Measurements from ENCODE around the gene TMEM45B. TPM values are rescaled to one million over a fixed set of nuclear protein-coding genes. Genes with fewer than 3 reads are reported as not detected.

The TMEM45B gene
- total RNA-seq, 2 donors from 2014 or later = not detected

- Histone ChIP-seq H3K27me3 (replicated peaks; ENCODE audit: insufficient read depth) (no peaks in the 10 kb centered on the region), H3K9me3 (no peaks in the 10 kb centered on the region), H3K27ac (no peak overlapping the region), H3K36me3 (no peaks in the 10 kb centered on the region), H3K4me3 (no peak overlapping the region), H3K4me1 (ENCODE audit: control insufficient read depth in 1 of 2, low read depth in 2 of 2) (no peaks in the 10 kb centered on the region)
- DNase-seq (ENCODE audit: low spot score) (no peak), ATAC-seq (ENCODE audit: insufficient number of reproducible peaks, low FRiP score, low read depth) (no peak)
- no peak for TF ChIP-seq CTCF (IDR thresholded peaks at IDR 0.05)
These were observed 36.6 kb downstream of the TMEM45B start for GRCh38 chr11:129852125-129852740.

DNA sequence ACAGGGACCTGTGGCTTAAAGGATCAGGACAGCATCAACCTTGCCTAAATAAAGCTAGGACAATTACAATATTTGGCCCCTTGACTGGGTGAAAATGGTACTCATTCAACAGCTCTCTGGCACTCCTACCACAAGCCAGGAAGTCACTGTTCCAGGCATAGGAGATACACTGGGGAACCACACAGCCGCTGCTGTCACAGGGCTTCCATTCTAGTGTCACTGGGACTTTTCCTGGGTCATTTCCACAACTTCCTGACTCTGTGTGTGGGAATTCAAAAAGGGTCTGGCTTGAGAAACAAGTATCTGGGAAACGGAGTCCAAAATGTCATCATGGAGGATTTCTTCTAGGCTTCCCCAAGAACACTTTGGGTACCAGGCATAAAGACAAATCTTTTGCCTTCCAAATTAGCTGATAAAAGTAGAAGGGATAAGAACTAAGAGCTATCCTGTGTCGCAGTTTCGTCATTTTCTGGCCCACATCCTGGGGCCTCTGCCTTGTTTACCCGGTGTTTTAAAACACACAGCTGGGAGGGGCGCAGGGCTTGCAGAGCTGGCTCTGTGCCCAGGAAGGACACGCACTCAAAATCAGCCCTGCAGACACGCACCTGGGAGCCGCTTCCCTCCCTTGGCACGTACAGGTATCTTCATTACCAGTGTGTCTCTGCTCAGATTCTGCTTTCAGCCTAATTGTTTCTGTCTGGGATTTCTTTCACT is 38.0 kb downstream of the TMEM45B start:
- no peaks in the 10 kb centered on the region for H3K27me3 ChIP-seq (replicated peaks; ENCODE audit: insufficient read depth)
- no peaks in the 10 kb centered on the region for H3K36me3 ChIP-seq
- no peak for ATAC-seq (ENCODE audit: insufficient number of reproducible peaks, low FRiP score, low read depth)
- H3K4me3 ChIP-seq = no peak overlapping the region
- H3K27ac ChIP-seq = no peak overlapping the region
- H3K4me1 ChIP-seq (ENCODE audit: control insufficient read depth in 1 of 2, low read depth in 2 of 2) = no peaks in the 10 kb centered on the region
- H3K9me3 ChIP-seq = no peaks in the 10 kb centered on the region
- no peak for DNase-seq (ENCODE audit: low spot score)
- no peak for TF ChIP-seq CTCF (IDR thresholded peaks at IDR 0.05)

GRCh38 chr11:129854232-129854805 is 38.7 kb downstream of the TMEM45B start:
- Histone ChIP-seq H3K36me3 (no peaks in the 10 kb centered on the region), H3K9me3 (no peaks in the 10 kb centered on the region), H3K27ac (no peak overlapping the region), H3K4me1 (ENCODE audit: control insufficient read depth in 1 of 2, low read depth in 2 of 2) (no peaks in the 10 kb centered on the region), H3K27me3 (replicated peaks; ENCODE audit: insufficient read depth) (no peaks in the 10 kb centered on the region), H3K4me3 (no peak overlapping the region)
- DNase-seq (ENCODE audit: low spot score) (no peak), ATAC-seq (ENCODE audit: insufficient number of reproducible peaks, low FRiP score, low read depth) (no peak)
- no peak for TF ChIP-seq CTCF (IDR thresholded peaks at IDR 0.05)

DNA sequence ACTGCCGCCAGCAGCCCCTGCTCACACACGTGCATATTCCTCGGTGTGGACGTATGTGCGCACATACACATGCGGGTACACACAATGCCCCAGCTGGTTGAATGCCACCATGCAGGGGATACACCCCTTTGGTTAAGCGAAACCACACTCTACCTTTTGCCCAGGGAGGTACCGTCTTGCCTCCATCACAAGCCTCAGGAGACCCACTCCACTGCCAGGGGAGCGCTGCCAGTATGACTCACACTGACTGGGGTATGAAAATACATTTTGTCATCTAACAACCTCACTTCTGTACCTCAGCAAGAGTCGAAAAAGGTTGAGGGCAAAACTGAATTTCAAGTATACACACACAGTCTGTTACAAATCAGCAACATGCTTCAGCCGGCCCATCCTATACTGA is 39.4 kb downstream of the TMEM45B start:
- no peak for TF ChIP-seq CTCF (IDR thresholded peaks at IDR 0.05)
- DNase-seq (ENCODE audit: low spot score) (no peak), ATAC-seq (ENCODE audit: insufficient number of reproducible peaks, low FRiP score, low read depth) (no peak)
- H3K4me3 ChIP-seq = no peak overlapping the region
- no peaks in the 10 kb centered on the region for H3K9me3 ChIP-seq
- no peaks in the 10 kb centered on the region for H3K27me3 ChIP-seq (replicated peaks; ENCODE audit: insufficient read depth)
- H3K36me3 ChIP-seq = no peaks in the 10 kb centered on the region
- H3K4me1 ChIP-seq (ENCODE audit: control insufficient read depth in 1 of 2, low read depth in 2 of 2) = no peaks in the 10 kb centered on the region
- no peak overlapping the region for H3K27ac ChIP-seq

- H3K27ac ChIP-seq = no peak overlapping the region
- no peaks in the 10 kb centered on the region for H3K27me3 ChIP-seq (replicated peaks; ENCODE audit: insufficient read depth)
- no peak for TF ChIP-seq CTCF (IDR thresholded peaks at IDR 0.05)
- H3K36me3 ChIP-seq = no peaks in the 10 kb centered on the region
- H3K9me3 ChIP-seq = no peaks in the 10 kb centered on the region
- ATAC-seq (ENCODE audit: insufficient number of reproducible peaks, low FRiP score, low read depth) (no peak), DNase-seq (ENCODE audit: low spot score) (no peak)
- H3K4me3 ChIP-seq = no peak overlapping the region
- H3K4me1 ChIP-seq (ENCODE audit: control insufficient read depth in 1 of 2, low read depth in 2 of 2) = no peaks in the 10 kb centered on the region
These were observed 40.4 kb downstream of the TMEM45B start for GRCh38 chr11:129856036-129856435.

All from thoracic aorta (tissue), 2 donors.